ENCODE data around the gene CHAD. TPM values are rescaled to one million over a fixed set of nuclear protein-coding genes. Genes with fewer than 3 reads are reported as not detected.

Gene CHAD
- total and polyA plus RNA-seq, 8 donors = 0.45 to 12.0 (median 4.9) TPM; not detected in 1

DNA sequence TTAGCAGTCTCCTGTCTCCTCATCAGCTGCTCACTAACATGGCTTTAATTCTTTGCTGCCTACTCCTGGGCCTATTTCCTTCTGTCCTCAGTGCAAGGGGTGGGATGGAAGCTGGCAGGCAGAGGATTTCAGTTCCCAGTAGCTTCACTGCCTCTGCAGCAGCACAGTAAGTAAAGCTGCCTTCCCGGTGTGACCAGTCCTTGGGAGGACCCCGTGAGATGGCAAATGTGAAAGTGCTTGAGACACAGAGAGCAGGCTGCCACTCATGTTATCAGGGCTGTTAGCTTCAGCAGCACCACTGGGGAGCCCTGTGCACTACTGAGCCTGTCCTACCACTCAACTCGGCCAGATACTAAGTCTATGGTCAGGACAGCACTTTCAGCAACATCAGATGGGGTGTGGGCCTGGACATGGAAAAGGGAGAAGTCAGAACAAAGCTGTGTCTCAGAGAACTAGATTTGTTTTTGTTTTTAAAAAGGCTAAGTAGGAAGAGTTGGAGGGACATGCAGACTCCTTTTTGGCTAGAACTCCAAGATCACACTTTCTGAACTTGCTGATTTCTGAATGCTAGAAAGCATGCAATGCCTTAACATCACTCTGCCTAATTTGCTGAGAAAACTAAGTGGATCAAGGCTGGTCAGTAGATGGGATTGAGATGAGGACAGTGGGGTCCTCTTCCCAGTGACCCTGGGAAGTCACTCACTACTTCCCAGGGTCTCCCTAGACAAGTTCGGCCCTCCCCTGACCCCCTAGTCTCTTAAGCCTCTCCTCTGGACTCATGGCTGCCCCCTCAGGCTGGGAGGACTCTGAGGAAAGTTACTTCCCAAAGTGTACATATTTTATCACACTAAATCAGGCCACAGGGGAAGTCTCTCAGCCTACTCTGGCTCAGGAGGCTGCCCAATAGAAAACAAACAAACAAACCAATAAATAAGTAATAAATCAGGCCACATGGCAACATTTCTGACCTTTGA is 41.6 kb downstream of the CHAD start:
- peak overlapping the region; percentile 83 to 89 (median 85) for H3K27ac ChIP-seq
- H3K27me3 ChIP-seq = no peaks in the 10 kb centered on the region
- H3K9me3 ChIP-seq = no peaks in the 10 kb centered on the region
- intact Hi-C loops (cut with DNase I; ENCODE audit: low total_unique reads) = no loop called here
- peak in 2 of 3 donors; percentile 33 to 34 for TF ChIP-seq POLR2AphosphoS5 (IDR thresholded peaks at IDR 0.05)
- no peak for TF ChIP-seq POLR2A (IDR thresholded peaks at IDR 0.05)
- 14 to 17% (median 16%) methylated on average over 4 of the region's 4 CpGs for WGBS, 5 donors
- peak overlapping the region; percentile 73 to 87 (median 80) for H3K4me3 ChIP-seq
- DNase-seq = peak; percentile 56 to 65
- H3K36me3 ChIP-seq = peaks cover 0 to 7% (median 1%) of the 10 kb centered on the region in 4 donors
- peaks cover 30 to 70% (median 57%) of the 10 kb centered on the region in 4 donors for H3K4me1 ChIP-seq

DNA sequence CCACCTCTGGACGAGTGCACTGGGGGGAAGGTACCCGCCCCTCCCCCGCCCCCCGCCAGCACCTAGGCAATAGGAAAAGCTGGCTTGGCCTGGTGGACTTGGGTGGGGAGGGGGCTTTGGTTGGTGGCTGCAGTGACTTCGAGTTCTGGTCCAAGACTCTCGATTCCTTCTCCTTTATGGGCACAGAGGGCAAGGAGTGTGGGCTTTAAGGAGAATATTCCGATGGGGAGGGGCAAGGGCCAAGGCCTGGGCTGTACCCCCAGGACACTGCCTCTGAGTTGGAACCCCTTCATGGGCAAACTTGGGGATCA is 42.3 kb downstream of the CHAD start:
- Histone ChIP-seq H3K27ac (peak overlapping the region; percentile 83 to 89 (median 85)), H3K27me3 (no peaks in the 10 kb centered on the region), H3K36me3 (no peaks in the 10 kb centered on the region), H3K4me3 (peak overlapping the region; percentile 73 to 87 (median 80)), H3K9me3 (no peaks in the 10 kb centered on the region), H3K4me1 (peaks cover 34 to 76% (median 58%) of the 10 kb centered on the region in 4 donors)
- WGBS, 5 donors = 0 to 5% (median 2%) methylated on average over 7 of the region's 7 CpGs; no CpG with 5 or more reads in 1 of the 5 donors
- DNase-seq = no peak
- intact Hi-C loops (cut with DNase I; ENCODE audit: low total_unique reads) = no loop called here
- TF ChIP-seq, protein P1, sequence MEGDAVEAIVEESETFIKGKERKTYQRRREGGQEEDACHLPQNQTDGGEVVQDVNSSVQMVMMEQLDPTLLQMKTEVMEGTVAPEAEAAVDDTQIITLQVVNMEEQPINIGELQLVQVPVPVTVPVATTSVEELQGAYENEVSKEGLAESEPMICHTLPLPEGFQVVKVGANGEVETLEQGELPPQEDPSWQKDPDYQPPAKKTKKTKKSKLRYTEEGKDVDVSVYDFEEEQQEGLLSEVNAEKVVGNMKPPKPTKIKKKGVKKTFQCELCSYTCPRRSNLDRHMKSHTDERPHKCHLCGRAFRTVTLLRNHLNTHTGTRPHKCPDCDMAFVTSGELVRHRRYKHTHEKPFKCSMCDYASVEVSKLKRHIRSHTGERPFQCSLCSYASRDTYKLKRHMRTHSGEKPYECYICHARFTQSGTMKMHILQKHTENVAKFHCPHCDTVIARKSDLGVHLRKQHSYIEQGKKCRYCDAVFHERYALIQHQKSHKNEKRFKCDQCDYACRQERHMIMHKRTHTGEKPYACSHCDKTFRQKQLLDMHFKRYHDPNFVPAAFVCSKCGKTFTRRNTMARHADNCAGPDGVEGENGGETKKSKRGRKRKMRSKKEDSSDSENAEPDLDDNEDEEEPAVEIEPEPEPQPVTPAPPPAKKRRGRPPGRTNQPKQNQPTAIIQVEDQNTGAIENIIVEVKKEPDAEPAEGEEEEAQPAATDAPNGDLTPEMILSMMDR (IDR thresholded peaks at IDR 0.05) = no peak

DNA sequence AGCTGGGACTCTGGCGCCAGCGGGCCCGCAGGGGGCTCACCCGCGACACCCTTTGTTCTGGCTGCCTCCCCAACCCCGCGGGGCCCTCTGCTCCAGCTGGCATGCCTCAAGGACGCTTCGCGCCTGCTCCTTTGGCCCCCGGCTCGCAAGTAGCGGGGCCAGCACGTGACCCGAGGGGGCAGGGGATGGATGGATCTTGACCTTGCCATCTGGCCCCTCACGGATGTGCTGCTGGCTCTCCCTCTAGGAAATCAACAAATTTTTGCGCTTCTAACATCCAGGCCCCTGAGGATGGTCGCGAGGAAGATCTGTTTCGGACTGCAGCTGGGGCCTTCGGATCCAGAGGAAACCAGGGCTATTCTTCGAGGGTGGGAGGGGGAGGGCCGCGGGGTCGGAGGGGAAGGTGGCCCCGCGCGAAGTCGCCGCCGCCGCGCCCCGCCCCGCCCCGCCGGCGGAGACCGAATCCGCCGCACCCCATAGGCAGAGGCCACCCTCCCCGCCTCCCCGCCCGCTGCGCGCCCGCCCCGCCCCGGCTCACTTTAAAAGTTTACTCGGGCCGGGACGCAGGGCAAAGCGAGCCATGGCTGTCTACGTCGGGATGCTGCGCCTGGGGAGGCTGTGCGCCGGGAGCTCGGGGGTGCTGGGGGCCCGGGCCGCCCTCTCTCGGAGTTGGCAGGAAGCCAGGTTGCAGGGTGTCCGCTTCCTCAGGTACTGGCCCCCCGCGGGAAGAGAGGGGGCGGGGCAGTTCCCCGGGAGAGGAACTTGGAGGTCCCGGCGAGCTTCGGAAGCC is 42.8 kb downstream of the CHAD start, which contains the start of gene ACSF2:
Gene ACSF2 (plus strand): TSS at position 537 of the 790 bp plus-strand sequence. CDS start 44 bp downstream, at position 581.
- Histone ChIP-seq H3K4me1 (peaks cover 38 to 81% (median 62%) of the 10 kb centered on the region in 4 donors), H3K36me3 (no peaks in the 10 kb centered on the region), H3K27me3 (no peaks in the 10 kb centered on the region), H3K27ac (peak within 1 kb of the TSS; percentile 83 to 89 (median 85)), H3K9me3 (no peaks in the 10 kb centered on the region), H3K4me3 (peak within 1 kb of the TSS; percentile 73 to 87 (median 80))
- peak; percentile 82 to 90 for DNase-seq
- TF ChIP-seq, protein P1 (IDR thresholded peaks at IDR 0.05) = no peak
- TF ChIP-seq EP300 (IDR thresholded peaks at IDR 0.05) (no peak), POLR2A (IDR thresholded peaks at IDR 0.05) (peak in 1 of 4 donors; percentile 39), POLR2AphosphoS5 (IDR thresholded peaks at IDR 0.05) (peak; percentile 21 to 85 (median 67))
- intact Hi-C loops (cut with DNase I; ENCODE audit: low total_unique reads) = no loop called here
- WGBS, 5 donors = 0 to 4% (median 2%) methylated on average over 27 to 70 of the region's 70 CpGs

DNA sequence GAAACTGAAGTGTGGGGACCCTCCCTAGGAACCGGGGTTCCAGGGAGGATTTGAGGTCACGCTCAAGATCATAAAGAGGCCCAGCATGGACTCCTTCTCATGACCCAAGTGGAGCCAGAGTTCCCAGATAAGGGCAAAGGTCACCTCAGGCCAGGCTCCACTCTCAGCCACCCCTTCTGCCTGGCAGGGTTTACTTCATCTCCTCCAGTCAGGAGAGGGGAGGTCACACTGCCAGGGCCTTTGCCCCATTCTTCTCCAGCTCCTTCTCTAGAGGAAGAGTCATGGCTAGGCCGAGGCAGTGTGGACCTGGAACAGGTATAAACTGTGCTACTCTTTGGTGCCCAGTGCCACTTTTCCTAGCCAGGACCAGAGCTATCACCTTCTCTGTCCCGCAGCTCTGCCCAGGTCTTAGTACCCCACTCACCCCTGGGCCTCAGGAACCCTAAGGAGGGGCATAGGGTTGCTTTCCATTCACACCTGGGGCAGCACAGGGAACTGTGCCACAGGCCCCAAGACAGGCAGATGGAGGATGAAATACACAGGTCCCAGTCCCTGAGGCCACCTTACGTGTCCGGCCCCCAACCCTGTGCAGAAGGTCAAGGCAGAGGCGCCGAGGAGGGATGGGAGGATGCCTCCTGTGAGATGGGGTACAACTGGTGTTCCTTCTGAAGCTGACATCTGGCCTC is 43.5 kb downstream of the CHAD start:
- TF ChIP-seq POLR2A (IDR thresholded peaks at IDR 0.05) = no peak
- TF ChIP-seq EP300 (IDR thresholded peaks at IDR 0.05) = no peak
- no peak for TF ChIP-seq POLR2AphosphoS5 (IDR thresholded peaks at IDR 0.05)
- TF ChIP-seq, protein P1 (IDR thresholded peaks at IDR 0.05) = no peak
- DNase-seq = no peak
- Histone ChIP-seq H3K9me3 (no peaks in the 10 kb centered on the region), H3K27ac (peak overlapping the region; percentile 43 to 89 (median 84)), H3K4me3 (peak overlapping the region; percentile 73 to 87 (median 80)), H3K36me3 (no peaks in the 10 kb centered on the region), H3K27me3 (no peaks in the 10 kb centered on the region), H3K4me1 (peaks cover 40 to 87% (median 62%) of the 10 kb centered on the region in 4 donors)
- intact Hi-C loops (cut with DNase I; ENCODE audit: low total_unique reads) = no loop called here
- 84 to 93% (median 88%) methylated on average over 3 to 8 of the region's 8 CpGs for whole genome bisulfite sequencing, 5 donors
